Measurements from ENCODE around the gene MMP25. TPM values are rescaled to one million over a fixed set of nuclear protein-coding genes. Genes with fewer than 3 reads are reported as not detected.
A peak's percentile ranks its signal among the peaks of the same experiment; 100 is the strongest.
"Not testable (repeated sequence)": the region's sequence is repeated elsewhere in the genome, so short reads cannot be mapped to it uniquely, and the experiment has no call there.

Gene MMP25
- total RNA-seq, 1 donor from 2014 or later, result 0.05 TPM

DNA sequence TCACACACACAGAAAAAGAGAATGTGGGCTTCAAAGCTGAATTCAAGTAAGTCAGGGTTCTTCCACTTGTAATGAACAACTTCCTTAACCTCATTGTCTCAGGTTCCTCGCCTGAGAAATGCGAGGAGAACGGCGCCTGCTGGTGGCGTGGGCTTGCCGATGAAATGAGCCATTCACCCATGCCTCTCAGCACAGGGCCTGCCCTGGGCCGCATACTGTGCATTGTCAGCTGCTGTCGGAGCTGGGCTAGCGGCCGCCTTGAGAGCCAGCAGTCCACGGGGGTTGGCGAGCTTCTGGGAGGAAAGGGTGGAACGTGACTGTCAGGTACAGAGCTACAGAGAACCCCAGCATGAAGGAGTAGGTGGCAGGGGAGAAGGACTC is 7.0 kb downstream of the MMP25 start:
- DNase-seq (ENCODE audit: low read depth), result not testable (repeated sequence)

DNA sequence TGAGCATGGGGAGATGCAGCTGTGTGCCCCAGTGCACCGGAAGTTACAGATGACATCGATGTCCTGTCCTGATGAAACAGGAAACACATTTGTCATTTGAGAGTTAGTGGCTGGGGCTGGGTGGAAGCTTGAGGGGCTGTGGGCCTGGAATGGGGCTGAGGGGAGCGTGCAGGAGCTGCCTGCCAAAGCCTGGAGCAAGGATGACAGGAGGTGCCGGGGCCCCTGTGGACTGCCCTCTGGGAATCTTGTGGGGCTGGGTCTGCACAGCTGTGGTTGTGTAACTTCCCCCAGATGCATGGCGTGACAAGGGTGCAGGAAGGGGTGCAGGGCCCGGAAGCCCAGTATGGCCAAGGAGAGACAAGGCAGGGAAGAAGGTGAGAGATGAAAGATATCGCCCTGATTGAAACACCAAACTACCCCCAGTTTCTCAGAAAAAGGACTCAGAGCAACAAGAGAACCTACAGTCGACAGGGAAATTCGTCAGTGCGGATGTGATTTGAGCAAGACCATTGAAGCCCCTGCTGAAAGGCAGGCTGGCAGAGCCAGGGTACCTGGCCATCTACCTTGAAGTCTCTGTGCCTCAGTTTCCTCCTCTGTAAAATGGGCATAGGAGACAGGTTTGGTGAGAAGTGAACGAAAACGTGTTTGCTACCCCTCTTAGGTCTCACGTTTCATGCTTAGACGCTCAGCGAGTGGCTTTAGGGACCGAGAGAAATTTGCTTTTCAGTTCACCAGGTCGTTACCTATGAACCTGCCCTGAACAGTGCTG is 8.8 kb downstream of the MMP25 start:
- no peak for DNase-seq (ENCODE audit: low read depth)

DNA sequence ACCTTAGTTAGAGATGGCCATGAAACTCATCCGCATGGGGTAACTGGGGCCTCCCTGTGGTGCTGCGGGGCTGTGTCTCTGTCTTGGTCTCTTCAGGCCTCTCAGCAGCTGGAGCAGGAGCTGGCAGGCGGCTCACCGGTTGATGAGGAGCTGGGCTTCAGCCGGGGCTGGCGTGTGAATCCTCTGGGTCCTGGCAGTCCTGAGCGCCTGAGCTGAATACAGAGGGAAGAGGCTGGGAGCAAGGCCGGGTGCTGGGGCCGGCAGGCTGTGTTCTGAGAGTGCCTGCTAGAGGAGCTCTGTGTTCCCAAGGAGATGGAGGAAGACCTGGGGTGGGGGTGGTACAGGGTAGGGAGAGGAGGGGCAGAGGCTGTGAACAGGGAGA is 9.4 kb downstream of the MMP25 start:
- DNase-seq (ENCODE audit: low read depth), result not testable (repeated sequence)

DNA sequence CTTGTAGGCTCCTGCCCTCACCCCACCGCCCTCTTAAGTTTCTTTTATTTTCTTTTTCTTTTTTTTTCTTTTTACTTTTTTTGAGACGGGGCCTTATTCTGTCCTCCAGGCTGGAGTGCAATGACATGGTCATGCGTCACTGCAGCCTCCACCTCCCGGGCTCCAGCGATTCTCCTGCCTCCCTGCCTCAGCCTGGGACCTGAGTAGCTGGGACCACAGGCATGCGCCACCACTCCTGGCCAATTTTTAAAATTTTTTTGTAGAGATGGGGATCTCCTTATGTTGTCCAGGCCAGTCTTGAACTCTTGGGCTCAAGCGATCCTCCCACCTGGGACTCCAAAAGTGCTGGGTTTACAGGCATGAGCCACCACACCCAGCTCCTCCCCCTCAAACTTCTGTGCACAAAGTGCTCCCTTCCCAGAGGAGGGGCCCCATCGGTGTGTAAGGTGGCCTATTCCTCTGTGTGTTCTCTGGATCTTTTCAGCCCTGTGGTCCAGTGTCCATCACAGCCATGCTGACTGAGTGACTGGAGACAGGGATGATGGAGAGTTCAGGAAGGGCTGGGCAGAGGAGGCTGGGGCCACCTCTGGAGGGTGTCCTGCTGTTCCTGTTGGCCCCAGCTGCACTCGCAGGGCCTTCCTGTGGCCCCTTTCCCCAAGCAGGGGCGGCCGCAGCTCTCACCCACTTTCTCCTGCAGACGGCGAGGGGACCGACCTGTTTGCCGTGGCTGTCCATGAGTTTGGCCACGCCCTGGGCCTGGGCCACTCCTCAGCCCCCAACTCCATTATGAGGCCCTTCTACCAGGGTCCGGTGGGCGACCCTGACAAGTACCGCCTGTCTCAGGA is 10.2 kb downstream of the MMP25 start:
- DNase-seq (ENCODE audit: low read depth), result no peak

DNA sequence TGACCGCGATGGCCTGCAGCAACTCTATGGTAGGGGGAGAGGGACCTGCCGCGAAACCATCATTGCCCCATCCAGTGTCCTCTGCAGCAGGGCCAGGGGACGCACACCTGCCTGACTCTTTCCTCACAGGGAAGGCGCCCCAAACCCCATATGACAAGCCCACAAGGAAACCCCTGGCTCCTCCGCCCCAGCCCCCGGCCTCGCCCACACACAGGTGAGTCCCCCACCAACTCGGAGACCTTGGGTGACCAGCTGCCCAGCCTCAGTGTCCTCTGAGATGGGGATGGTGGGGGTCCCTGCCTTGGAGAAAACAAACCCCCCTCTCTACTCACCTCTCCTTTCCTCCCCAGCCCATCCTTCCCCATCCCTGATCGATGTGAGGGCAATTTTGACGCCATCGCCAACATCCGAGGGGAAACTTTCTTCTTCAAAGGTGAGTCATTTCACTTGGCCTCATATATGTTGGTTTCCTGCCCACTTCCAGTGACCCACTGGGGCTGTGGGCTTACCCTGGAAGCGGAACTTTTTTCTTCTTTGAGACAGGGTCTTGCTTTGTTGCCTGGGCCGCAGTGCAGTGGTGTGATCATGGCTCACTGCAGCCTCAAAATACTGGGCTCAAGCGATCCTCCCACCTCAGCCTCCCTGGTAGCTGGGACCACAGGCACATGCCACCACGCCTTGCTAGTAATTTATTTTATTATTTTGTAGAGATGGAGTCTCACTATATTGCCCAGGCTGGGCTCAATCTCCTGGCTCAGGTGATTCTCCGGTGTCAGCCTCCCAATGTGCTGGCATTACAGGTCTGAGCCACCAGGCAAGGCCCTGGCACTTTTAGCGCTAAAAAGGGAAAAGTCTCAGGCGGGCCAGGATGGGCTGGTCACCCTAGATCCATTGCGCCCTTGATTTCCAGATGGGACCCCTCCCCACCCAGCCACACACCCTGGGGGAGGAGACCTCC is 11.1 kb downstream of the MMP25 start:
- DNase-seq (ENCODE audit: low read depth), result no peak

DNA sequence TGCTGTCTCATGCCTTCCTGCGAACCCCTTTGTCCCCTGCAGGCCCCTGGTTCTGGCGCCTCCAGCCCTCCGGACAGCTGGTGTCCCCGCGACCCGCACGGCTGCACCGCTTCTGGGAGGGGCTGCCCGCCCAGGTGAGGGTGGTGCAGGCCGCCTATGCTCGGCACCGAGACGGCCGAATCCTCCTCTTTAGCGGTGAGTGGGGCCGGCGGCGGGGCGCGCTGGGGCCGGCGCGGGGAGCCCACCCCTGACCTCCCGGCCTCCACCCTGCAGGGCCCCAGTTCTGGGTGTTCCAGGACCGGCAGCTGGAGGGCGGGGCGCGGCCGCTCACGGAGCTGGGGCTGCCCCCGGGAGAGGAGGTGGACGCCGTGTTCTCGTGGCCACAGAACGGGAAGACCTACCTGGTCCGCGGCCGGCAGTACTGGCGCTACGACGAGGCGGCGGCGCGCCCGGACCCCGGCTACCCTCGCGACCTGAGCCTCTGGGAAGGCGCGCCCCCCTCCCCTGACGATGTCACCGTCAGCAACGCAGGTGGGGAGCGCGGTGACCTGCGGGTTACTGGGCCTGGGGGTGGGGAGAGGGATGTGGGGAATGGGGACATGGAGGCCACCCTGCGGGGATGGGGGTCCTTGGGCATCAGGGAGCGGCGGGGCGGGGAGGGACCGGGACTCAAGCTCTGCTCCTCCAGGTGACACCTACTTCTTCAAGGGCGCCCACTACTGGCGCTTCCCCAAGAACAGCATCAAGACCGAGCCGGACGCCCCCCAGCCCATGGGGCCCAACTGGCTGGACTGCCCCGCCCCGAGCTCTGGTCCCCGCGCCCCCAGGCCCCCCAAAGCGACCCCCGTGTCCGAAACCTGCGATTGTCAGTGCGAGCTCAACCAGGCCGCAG is 12.0 kb downstream of the MMP25 start:
- DNase-seq (ENCODE audit: low read depth), result peak; percentile 47

DNA sequence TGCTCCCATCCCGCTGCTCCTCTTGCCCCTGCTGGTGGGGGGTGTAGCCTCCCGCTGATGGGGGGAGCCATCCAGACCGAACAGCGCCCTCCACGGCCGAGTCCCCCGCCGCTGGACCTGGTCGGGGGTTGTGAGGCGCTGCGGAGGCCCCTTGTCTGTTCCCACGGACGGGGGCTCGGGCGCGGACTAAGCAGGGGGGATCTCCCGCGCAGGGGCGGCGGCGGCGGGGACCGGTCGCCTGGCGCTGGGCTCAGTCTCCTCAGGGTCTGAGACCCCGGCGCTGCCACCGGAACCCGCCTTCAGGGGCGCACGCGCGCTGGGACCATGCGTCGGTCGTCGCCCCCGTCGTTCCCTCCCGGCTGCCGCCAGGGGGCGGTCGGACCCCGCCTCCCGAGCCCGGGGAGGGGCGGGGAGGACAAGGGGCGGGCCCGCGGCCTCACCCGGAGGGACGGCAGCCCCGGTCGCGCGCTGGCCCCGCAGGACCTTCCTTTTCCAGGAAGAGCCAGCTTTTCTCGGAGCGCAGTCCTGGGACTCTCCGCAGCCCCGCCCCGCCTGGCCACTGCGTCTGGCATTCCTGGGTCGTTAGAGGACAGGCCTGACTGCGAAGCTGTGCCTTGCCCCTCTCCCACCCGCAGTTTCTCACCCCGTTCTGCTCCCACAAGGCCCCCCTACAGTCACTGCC is 12.8 kb downstream of the MMP25 start:
- DNase-seq (ENCODE audit: low read depth), result peak; percentile 95

DNA sequence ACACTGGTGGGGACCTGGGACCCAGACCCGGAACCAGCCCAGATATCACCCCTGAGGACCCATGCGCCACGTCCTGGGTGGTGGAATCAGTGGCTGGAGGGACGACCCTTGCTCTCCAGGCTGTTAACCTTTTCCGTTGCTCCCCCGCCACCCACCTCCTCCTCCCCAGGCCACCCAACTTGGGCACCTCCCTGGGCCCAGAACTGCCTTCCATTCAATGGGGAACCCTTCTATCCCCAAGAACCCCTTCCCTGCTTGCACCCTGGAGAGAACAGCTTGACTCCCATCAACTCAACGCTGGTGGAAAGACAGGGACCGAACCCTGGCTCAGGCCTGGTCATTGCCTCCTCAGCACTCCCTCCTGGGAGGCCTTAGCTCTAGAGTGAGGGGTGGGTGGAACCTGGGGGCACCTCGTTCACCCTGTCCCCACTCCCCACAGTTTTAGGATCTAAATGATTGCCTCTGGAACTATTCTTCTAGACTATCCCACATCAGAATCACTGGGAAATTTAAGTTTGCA is 13.4 kb downstream of the MMP25 start:
- DNase-seq (ENCODE audit: low read depth), result no peak

DNA sequence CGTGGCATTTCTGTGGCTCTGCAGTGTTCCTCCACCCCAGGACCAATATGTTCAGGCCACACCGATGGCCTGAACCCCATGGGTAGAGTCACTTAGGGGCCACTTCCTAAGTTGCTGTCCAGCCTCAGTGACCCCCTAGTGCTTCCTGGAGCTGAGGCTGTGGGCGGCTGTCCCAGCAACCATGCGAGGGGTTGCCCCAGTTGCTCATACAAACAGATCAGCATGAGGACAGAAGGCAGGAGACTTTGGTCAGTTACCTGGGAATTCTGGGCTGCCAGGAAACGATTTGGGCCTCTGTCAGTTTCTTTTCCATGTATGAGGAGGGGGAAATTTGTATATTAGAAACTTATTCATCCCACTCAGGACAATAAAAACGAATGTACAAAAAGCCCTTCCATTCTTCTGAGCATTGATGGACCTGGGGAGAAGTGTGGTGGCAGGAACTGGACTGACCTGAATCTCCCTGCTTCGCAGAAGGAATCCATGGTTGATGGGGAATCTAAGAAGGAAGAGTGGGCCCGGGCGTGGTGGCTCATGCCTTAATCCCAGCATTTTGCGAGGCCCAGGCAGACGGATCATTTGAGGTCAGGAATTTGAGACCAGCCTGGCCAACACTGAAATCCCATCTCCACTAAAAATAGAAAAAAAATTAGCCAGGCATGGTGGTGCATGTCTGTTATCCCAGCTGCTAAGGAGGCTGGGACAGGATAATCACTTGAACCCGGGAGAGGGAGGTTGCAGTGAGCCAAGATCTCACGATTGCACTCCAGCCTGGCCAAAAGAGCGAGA is 14.2 kb downstream of the MMP25 start:
- peak; percentile 90 for DNase-seq (ENCODE audit: low read depth)

DNA sequence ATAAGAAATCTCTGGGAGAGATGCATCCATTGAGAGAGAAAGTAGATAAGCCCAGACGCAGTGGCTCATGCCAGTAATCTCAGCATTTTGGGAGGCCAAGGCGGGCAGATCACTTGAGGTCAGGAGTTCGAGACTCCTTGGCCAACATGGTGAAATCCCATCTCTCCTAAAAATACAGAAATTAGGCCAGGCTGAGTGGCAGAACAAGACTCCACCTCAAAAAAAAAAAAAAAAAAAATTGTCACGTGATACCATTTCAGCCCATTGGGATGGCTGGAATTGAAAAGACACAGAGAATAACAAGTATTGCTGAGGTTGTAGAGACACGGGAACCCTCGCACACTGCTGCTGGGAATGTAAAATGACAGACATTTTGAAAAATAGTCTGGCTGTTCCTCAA is 16.2 kb downstream of the MMP25 start:
- DNase-seq (ENCODE audit: low read depth), result no peak

DNA sequence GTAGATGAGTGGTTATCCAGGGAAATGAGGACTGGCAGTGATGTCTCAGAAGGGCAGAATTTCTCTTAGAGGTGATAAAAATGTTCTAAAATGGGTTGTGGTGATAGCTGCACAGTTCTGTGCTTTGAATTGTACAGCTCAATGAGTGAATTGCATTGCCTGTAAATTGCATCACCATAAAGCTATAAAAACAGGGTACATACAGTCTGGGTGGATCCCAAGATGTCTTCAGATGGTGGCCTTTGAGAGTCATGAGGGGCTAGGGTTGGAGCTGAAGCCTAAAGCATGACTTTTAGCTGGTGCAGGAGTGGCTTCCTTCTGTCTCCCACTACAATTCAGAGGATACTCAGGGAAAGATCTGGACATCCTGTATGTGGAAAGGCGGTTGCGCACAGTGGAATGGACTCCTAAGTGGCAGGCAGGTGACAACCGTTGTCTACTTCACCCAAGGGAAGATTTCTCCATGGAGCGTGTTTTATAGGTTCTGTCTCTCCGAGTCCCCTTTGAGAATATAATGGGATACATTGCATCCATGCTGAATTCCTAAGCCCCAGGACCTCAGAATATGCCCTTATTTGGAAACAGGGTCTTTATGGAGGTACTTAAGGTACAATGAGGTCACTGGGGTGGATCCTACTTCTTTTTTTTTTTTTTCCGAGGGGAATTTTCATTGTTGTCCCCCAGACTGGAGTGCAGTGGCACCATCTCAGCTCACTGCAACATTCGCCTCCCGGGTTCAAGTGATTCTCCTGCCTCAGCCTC is 17.4 kb downstream of the MMP25 start:
- DNase-seq (ENCODE audit: low read depth), result no peak

DNA sequence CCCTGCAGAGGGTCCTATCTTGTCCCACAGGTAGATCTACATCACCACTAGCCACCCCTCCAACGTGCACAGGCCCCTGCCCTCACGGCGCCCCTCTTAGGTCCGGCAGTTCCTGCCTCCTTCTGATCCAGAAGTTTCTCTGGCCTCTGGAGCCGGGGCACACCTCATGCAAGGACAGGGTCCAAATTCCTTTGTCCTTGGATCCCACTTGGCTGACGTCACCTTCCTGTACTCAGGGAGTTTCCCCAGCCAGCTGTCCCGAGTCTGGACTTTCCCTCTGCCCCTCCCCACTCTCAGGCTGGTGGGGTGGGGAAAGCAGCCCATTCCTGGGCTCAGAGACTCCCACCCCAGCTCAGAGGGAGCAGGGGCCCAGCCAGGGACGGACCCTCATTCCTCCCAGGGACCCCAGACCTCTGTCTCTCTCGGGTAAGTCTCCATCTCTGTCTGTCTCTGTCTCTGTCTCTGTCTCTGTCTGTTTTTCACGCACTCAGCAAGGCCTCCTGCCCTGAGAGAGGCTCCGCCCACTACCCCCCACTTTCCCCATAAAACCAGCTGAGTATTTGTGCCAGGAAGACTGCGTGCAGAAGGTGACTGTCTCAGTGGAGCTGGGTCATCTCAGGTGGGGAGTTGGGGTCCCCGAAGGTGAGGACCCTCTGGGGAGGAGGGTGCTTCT is 18.8 kb downstream of the MMP25 start, which contains the start of gene IL32:
Gene IL32 (plus strand): TSS at position 572 of the 673 bp plus-strand sequence. CDS start 172 bp downstream, outside the sequence.
- DNase-seq (ENCODE audit: low read depth), result peak; percentile 94

DNA sequence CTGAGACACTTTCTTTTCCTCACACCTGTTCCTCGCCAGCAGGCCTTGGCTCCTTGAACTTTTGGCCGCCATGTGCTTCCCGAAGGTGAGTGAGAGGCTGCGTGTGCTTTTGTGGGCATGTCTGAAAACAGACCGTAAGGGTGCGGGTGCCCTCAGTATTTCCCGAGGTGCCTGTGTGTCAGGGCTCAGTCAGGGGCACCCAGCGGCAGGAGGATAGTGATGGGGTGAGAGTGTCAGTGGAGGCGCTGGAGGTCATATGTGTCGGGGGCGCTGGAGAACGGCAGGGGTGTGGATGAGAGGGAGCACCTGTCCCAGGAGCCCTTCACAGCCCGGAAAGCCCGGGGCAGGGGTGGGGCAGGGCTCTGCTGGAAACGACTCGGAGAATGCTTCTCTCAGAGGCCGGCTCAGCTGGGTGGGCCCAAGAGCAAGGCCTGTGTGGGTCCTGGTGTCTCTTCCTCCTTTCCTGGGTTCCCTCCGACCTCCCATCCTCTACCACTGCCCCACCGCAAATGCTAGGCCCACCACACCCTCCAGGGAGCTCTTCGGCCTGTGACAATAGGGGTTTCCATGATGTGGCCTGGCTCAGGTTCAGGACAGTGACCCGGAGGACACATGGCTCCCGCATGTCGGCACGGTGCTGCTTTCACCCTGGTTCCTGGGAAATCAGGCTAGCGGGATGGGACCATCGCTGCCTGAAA is 19.5 kb downstream of the MMP25 start:
- DNase-seq (ENCODE audit: low read depth), result peak; percentile 35

DNA sequence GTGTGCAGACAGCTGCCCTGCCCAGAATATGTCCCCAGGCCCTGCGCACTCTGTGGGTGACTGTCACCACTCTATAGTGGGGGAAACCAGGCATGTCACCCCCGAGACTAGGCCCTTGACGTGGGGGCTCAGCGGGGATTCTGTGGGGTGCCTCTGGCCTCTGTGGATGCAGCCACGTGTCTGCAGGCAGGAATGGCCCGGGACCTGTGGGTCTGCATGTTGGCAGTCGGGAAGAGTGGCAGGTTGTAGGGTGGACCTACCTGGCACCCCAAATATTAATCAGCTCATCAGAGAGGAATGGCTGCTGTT is 20.0 kb downstream of the MMP25 start:
- no peak for DNase-seq (ENCODE audit: low read depth)

DNA sequence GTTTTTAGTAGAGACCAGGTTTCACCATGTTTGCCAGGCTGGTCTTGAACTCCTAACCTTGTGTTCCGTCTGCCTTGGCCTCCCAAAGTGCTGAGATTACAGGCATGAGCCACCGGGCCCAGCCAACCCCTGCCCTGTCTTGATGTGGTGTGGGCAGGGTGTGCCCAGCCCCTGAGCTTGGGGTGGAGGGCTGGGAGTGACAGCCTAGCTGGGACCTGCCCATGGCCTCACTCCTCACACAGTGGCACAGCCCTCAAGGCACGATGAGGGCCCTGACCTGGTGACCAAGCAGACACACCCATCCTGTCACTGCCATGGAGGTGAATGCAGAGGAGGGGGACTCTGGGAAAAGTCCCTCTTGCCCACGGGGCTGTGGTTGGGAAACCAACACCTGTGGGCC is 22.1 kb downstream of the MMP25 start:
- no peak for DNase-seq (ENCODE audit: low read depth)

DNA sequence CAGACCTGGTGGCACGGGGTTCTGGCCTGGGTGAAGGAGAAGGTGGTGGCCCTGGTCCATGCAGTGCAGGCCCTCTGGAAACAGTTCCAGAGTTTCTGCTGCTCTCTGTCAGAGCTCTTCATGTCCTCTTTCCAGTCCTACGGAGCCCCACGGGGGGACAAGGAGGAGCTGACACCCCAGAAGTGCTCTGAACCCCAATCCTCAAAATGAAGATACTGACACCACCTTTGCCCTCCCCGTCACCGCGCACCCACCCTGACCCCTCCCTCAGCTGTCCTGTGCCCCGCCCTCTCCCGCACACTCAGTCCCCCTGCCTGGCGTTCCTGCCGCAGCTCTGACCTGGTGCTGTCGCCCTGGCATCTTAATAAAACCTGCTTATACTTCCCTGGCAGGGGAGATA is 22.8 kb downstream of the MMP25 start:
- DNase-seq (ENCODE audit: low read depth), result not testable (repeated sequence)

DNA sequence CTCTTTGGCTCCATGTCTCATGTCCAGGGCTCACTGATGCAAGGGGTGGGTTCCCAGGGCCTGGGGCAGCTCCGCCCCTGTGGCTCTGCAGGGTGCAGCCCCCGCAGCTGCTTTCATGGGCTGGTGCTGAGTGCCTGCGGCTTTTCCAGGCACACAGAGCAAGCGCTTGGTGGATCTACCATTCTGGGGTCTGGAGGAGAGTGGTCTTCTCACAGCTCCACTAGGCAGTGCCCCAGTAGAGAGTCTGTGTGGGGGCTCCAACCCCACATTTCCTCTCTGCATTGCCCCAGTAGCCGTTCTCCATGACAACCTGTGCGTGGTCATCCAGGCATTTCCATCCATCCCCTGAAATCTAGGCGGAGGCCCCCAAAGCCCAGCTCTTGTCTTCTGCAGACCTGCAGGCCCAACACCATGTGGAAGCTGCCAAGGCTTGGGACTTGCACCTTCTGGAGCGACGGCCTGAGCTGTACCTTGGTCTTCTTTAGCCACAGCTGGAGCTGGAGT is 24.3 kb downstream of the MMP25 start:
- DNase-seq (ENCODE audit: low read depth), result no peak

Data from myocyte (in vitro differentiated cells).